Type B pancreatic cell (in vitro differentiated cells): Measurements from ENCODE around the gene MOG. TPM values are rescaled to one million over a fixed set of nuclear protein-coding genes. Genes with fewer than 3 reads are reported as not detected.
"Not testable (repeated sequence)": the region's sequence is repeated elsewhere in the genome, so short reads cannot be mapped to it uniquely, and the experiment has no call there.

ENCODE experiments used
- DNase-seq: peaks from one replicate; pipeline ENCODE4 v3.0.0; 2021; ENCODE audit warnings: mixed read lengths; ENCODE audit not compliant: unreplicated experiment; ENCODE audit errors: extremely low spot score
- H3K27ac Mint-ChIP-seq: 2 replicates; pipeline ENCODE4 v1.8.0; 2021; ENCODE audit warnings: mild to moderate bottlenecking, mixed read lengths
- H3K27me3 Mint-ChIP-seq: 2 replicates; pipeline ENCODE4 v1.8.0; 2021; ENCODE audit warnings: mixed read lengths
- H3K36me3 Mint-ChIP-seq: 2 replicates; pipeline ENCODE4 v1.8.0; 2021; ENCODE audit warnings: mixed read lengths
- H3K4me1 Mint-ChIP-seq: one replicate; pipeline ENCODE4 v1.8.0; 2021; ENCODE audit warnings: mixed read lengths; ENCODE audit not compliant: unreplicated experiment
- H3K4me3 Mint-ChIP-seq: 2 replicates; pipeline ENCODE4 v1.8.0; 2021; ENCODE audit warnings: mild to moderate bottlenecking, mixed read lengths
- H3K9me3 Mint-ChIP-seq: 2 replicates; pipeline ENCODE4 v1.8.0; 2021; ENCODE audit warnings: mixed read lengths
- CTCF ChIP-seq: fragments of 200-600 bp; sonication (generic); conservative IDR thresholded peaks from 2 replicates; pipeline ENCODE4 v1.5.0; 2021; ENCODE audit warnings: antibody characterized with exemption, mild to moderate bottlenecking
- total RNA-seq: library from RNA; stranded (reverse); gene quantifications from 2 replicates; pipeline ENCODE4 v1.2.1, GENCODE V29; 2021; ENCODE audit warnings: low replicate concordance

Gene MOG
- total RNA-seq, 1 donor from 2014 or later = not detected

- H3K36me3 Mint-ChIP-seq = no peaks in the 10 kb centered on the region
- H3K9me3 Mint-ChIP-seq = no peaks in the 10 kb centered on the region
- H3K4me1 Mint-ChIP-seq = peaks cover 10% of the 10 kb centered on the region
- H3K4me3 Mint-ChIP-seq = no peak overlapping the region
- DNase-seq = no peak
- H3K27me3 Mint-ChIP-seq = peaks cover 12% of the 10 kb centered on the region
- no peak overlapping the region for H3K27ac Mint-ChIP-seq
- TF ChIP-seq CTCF = no peak
Observed at GRCh38 chr6:29655658-29656057, 1.2 kb upstream of the MOG start.

- H3K4me3 Mint-ChIP-seq = no peak overlapping the region
- TF ChIP-seq CTCF = no peak
- H3K36me3 Mint-ChIP-seq = no peaks in the 10 kb centered on the region
- peaks cover 10% of the 10 kb centered on the region for H3K4me1 Mint-ChIP-seq
- H3K27me3 Mint-ChIP-seq = peaks cover 15% of the 10 kb centered on the region
- no peak overlapping the region for H3K27ac Mint-ChIP-seq
- no peak for DNase-seq
- H3K9me3 Mint-ChIP-seq = no peaks in the 10 kb centered on the region
Observed at GRCh38 chr6:29656157-29656556, 735 bp upstream of the MOG start.

GRCh38 chr6:29661071-29661470, 4.2 kb downstream of the MOG start:
- peaks cover 11% of the 10 kb centered on the region for H3K4me1 Mint-ChIP-seq
- no peak overlapping the region for H3K4me3 Mint-ChIP-seq
- TF ChIP-seq CTCF = no peak

GRCh38 chr6:29661502-29662141, 4.7 kb downstream of the MOG start:
- not testable (repeated sequence) for DNase-seq, H3K4me1 Mint-ChIP-seq, H3K4me3 Mint-ChIP-seq, H3K36me3 Mint-ChIP-seq, H3K9me3 Mint-ChIP-seq
- Mint-ChIP-seq H3K27ac (peak overlapping the region; percentile 34), H3K27me3 (peaks cover 21% of the 10 kb centered on the region)

More at GRCh38 chr6:29661071-29661470, 4.2 kb downstream of the MOG start:
- Mint-ChIP-seq H3K27me3 (peaks cover 18% of the 10 kb centered on the region), H3K9me3 (no peaks in the 10 kb centered on the region), H3K36me3 (no peaks in the 10 kb centered on the region), H3K27ac (no peak overlapping the region)
- DNase-seq = no peak

- peaks cover 6% of the 10 kb centered on the region for H3K4me1 Mint-ChIP-seq
- no peak for DNase-seq
- peaks cover 24% of the 10 kb centered on the region for H3K27me3 Mint-ChIP-seq
- no peak overlapping the region for H3K4me3 Mint-ChIP-seq
- peak overlapping the region; percentile 1 for H3K27ac Mint-ChIP-seq
- H3K36me3 Mint-ChIP-seq = no peaks in the 10 kb centered on the region
- TF ChIP-seq CTCF = no peak
- H3K9me3 Mint-ChIP-seq = no peaks in the 10 kb centered on the region
Observed at GRCh38 chr6:29663300-29664042, 6.6 kb downstream of the MOG start.
